WTC11 (cell line): ENCODE data around the gene TLCD1. TPM values are rescaled to one million over a fixed set of nuclear protein-coding genes. Genes with fewer than 3 reads are reported as not detected.
"Not testable (repeated sequence)": the region's sequence is repeated elsewhere in the genome, so short reads cannot be mapped to it uniquely, and the experiment has no call there.

Source experiments
- ATAC-seq: fragments of 200-7000 bp; cut with Tn5 transposase; 2 replicates; pipeline ENCODE4 v1.10.0; 2021; ENCODE audit warnings: mild to moderate bottlenecking, moderate library complexity
- CTCF ChIA-PET: fragments of 300-600 bp; sonication (Branson Sonifier 250); formaldehyde crosslinking; loops from one replicate; lab custom pipeline; 2021; ENCODE audit warnings: antibody characterized with exemption; lab: Charles Lee
- POLR2A ChIA-PET: fragments of 350-600 bp; sonication (Branson Sonifier 250); formaldehyde crosslinking; loops from one replicate; lab custom pipeline; 2021; ENCODE audit warnings: antibody characterized with exemption; lab: Charles Lee
- DNase-seq: peaks from one replicate; pipeline ENCODE4 v3.0.0; 2021; ENCODE audit warnings: low spot score
- H3K27ac Mint-ChIP-seq: 2 replicates; pipeline ENCODE4 v1.8.0; 2021; ENCODE audit warnings: mixed read lengths
- H3K27me3 Mint-ChIP-seq: 2 replicates; pipeline ENCODE4 v1.8.0; 2021; ENCODE audit warnings: low read depth, mild to moderate bottlenecking, moderate library complexity, mixed read lengths
- H3K36me3 Mint-ChIP-seq: 2 replicates; pipeline ENCODE4 v1.8.0; 2021; ENCODE audit warnings: mixed read lengths
- H3K4me1 Mint-ChIP-seq: 2 replicates; pipeline ENCODE4 v1.8.0; 2022; ENCODE audit warnings: mixed read lengths
- H3K4me3 Mint-ChIP-seq: 2 replicates; pipeline ENCODE4 v1.8.0; 2021; ENCODE audit warnings: mild to moderate bottlenecking, moderate library complexity, mixed read lengths
- H3K9me3 Mint-ChIP-seq: 2 replicates; pipeline ENCODE4 v1.8.0; 2021; ENCODE audit warnings: mixed read lengths
- ELF4 ChIP-seq: sonication (generic); formaldehyde crosslinking; IDR thresholded peaks from 2 replicates; pipeline ENCODE4 v1.8.1; 2022; ENCODE audit warnings: low read depth, mild to moderate bottlenecking, moderate library complexity, missing genetic modification reagents
- ETV6 ChIP-seq: sonication (generic); formaldehyde crosslinking; IDR thresholded peaks from 2 replicates; pipeline ENCODE4 v1.8.1; 2022; ENCODE audit warnings: mild to moderate bottlenecking, missing genetic modification reagents
- FOXJ3 ChIP-seq: sonication (generic); formaldehyde crosslinking; IDR thresholded peaks from 2 replicates; pipeline ENCODE4 v1.9.0; 2021; ENCODE audit warnings: missing genetic modification reagents, mild to moderate bottlenecking, borderline replicate concordance
- FOXK1 ChIP-seq: sonication (generic); formaldehyde crosslinking; IDR thresholded peaks from 2 replicates; pipeline ENCODE4 v1.8.0; 2022; ENCODE audit warnings: mild to moderate bottlenecking, moderate library complexity, missing genetic modification reagents
- GTF2I ChIP-seq: fragments of 250-450 bp; sonication (Bioruptor Pico); conservative IDR thresholded peaks from 2 replicates; pipeline ENCODE4 v1.4.0; 2021; ENCODE audit warnings: mild to moderate bottlenecking
- JAZF1 ChIP-seq: fragments of 250-450 bp; sonication (Bioruptor Pico); IDR thresholded peaks from 2 replicates; pipeline ENCODE4 v1.9.0; 2021; ENCODE audit warnings: moderate library complexity, mild to moderate bottlenecking, inconsistent platforms
- NFYB ChIP-seq: sonication (generic); formaldehyde crosslinking; conservative IDR thresholded peaks from 2 replicates; pipeline ENCODE4 v1.8.0; 2022; ENCODE audit warnings: low read depth, missing genetic modification reagents
- NR2C2 ChIP-seq: sonication (generic); formaldehyde crosslinking; IDR thresholded peaks from 2 replicates; pipeline ENCODE4 v1.8.0; 2022; ENCODE audit warnings: mild to moderate bottlenecking, missing genetic modification reagents
- NR3C1 ChIP-seq: sonication (generic); formaldehyde crosslinking; conservative IDR thresholded peaks from 2 replicates; pipeline ENCODE4 v1.8.1; 2023; ENCODE audit warnings: low read depth, mild to moderate bottlenecking, missing genetic modification reagents
- OVOL2 ChIP-seq: fragments of 250-450 bp; sonication (Bioruptor Pico); IDR thresholded peaks from 2 replicates; pipeline ENCODE4 v1.9.0; 2021; ENCODE audit warnings: mild to moderate bottlenecking, borderline replicate concordance
- RELA ChIP-seq: sonication (generic); formaldehyde crosslinking; IDR thresholded peaks from 2 replicates; pipeline ENCODE4 v1.8.1; 2022; ENCODE audit warnings: missing genetic modification reagents, mild to moderate bottlenecking, borderline replicate concordance
- SOX15 ChIP-seq: fragments of 250-450 bp; sonication (Bioruptor Pico); IDR thresholded peaks from 2 replicates; pipeline ENCODE4 v1.9.0; 2021; ENCODE audit warnings: mild to moderate bottlenecking
- TEAD1 ChIP-seq: sonication (generic); formaldehyde crosslinking; IDR thresholded peaks from 2 replicates; pipeline ENCODE4 v1.8.0; 2022; ENCODE audit warnings: mild to moderate bottlenecking, missing genetic modification reagents
- TP53 ChIP-seq: sonication (generic); formaldehyde crosslinking; IDR thresholded peaks from 2 replicates; pipeline ENCODE4 v1.8.1; 2023; ENCODE audit warnings: mild to moderate bottlenecking, missing genetic modification reagents
- total RNA-seq: library from RNA; stranded (reverse); gene quantifications from 3 replicates; pipeline ENCODE4 v1.2.3, GENCODE V29; 2021
- TF ChIP-seq, protein P1 (sequence below): sonication (generic); formaldehyde crosslinking; IDR thresholded peaks from 2 replicates; pipeline ENCODE4 v1.8.1; 2023; ENCODE audit warnings: mild to moderate bottlenecking, missing genetic modification reagents, moderate library complexity
- TF ChIP-seq, protein P2 (sequence below): sonication (generic); formaldehyde crosslinking; IDR thresholded peaks from 2 replicates; pipeline ENCODE4 v1.8.0; 2022; ENCODE audit warnings: mild to moderate bottlenecking, missing genetic modification reagents
- TF ChIP-seq, protein P3 (sequence below): sonication (generic); formaldehyde crosslinking; IDR thresholded peaks from 2 replicates; pipeline ENCODE4 v1.8.1; 2023; ENCODE audit warnings: mild to moderate bottlenecking, missing genetic modification reagents
- TF ChIP-seq, protein P4 (sequence below): fragments of 250-450 bp; sonication (Bioruptor Pico); IDR thresholded peaks from 2 replicates; pipeline ENCODE4 v1.8.0; 2021; ENCODE audit warnings: mild to moderate bottlenecking
- TF ChIP-seq, protein P5 (sequence below): sonication (generic); formaldehyde crosslinking; conservative IDR thresholded peaks from 2 replicates; pipeline ENCODE4 v1.8.1; 2023; ENCODE audit warnings: mild to moderate bottlenecking, low read depth, missing genetic modification reagents, moderate library complexity
- TF ChIP-seq, protein P6 (sequence below): sonication (generic); formaldehyde crosslinking; conservative IDR thresholded peaks from 2 replicates; pipeline ENCODE4 v1.8.1; 2022; ENCODE audit warnings: mild to moderate bottlenecking, missing genetic modification reagents

TLCD1 gene
- total RNA-seq, 1 experiment from 2014 or later = 36.0 TPM

DNA sequence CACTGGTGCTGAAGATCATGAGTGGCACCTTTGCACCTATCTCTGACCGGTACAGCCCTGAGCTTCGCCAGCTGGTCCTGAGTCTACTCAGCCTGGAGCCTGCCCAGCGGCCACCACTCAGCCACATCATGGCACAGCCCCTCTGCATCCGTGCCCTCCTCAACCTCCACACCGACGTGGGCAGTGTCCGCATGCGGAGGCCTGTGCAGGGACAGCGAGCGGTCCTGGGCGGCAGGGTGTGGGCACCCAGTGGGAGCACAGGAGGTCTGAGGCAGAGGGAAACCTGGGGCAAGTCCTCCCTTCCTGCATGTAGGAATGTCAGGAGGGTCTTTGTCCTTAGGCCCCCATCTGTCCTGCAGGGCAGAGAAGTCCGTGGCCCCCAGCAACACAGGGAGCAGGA is 11.3 kb upstream of the TLCD1 start:
- peaks cover 22% of the 10 kb centered on the region for H3K36me3 Mint-ChIP-seq
- no peaks in the 10 kb centered on the region for H3K27me3 Mint-ChIP-seq
- ATAC-seq (no peak), DNase-seq (no peak)
- no peak overlapping the region for H3K4me3 Mint-ChIP-seq
- POLR2A ChIA-PET = interaction anchor here (1.0 kb wide), 1 partner anchor 26 kb away, joined by 4 read pairs; the partner anchor contains the start of gene PROCA1
- CTCF ChIA-PET = no interaction called here
- H3K9me3 Mint-ChIP-seq = no peaks in the 10 kb centered on the region
- H3K4me1 Mint-ChIP-seq = peaks cover 6% of the 10 kb centered on the region
- no peak overlapping the region for H3K27ac Mint-ChIP-seq
- TF ChIP-seq FOXJ3 (CRISPR knock-in tag) (no peak), GTF2I (CRISPR knock-in tag) (no peak), TP53 (CRISPR knock-in tag) (no peak), JAZF1 (no peak), TEAD1 (CRISPR knock-in tag) (no peak), ETV6 (CRISPR knock-in tag) (no peak), ELF4 (CRISPR knock-in tag) (no peak), SOX15 (CRISPR knock-in tag) (no peak), NR2C2 (no peak), RELA (no peak), NR3C1 (no peak), NFYB (no peak)
- TF ChIP-seq, protein P1, sequence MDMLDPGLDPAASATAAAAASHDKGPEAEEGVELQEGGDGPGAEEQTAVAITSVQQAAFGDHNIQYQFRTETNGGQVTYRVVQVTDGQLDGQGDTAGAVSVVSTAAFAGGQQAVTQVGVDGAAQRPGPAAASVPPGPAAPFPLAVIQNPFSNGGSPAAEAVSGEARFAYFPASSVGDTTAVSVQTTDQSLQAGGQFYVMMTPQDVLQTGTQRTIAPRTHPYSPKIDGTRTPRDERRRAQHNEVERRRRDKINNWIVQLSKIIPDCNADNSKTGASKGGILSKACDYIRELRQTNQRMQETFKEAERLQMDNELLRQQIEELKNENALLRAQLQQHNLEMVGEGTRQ (CRISPR knock-in tag) = no peak
- TF ChIP-seq, protein P2, sequence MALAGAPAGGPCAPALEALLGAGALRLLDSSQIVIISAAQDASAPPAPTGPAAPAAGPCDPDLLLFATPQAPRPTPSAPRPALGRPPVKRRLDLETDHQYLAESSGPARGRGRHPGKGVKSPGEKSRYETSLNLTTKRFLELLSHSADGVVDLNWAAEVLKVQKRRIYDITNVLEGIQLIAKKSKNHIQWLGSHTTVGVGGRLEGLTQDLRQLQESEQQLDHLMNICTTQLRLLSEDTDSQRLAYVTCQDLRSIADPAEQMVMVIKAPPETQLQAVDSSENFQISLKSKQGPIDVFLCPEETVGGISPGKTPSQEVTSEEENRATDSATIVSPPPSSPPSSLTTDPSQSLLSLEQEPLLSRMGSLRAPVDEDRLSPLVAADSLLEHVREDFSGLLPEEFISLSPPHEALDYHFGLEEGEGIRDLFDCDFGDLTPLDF (CRISPR knock-in tag) = no peak
- TF ChIP-seq, protein P3, sequence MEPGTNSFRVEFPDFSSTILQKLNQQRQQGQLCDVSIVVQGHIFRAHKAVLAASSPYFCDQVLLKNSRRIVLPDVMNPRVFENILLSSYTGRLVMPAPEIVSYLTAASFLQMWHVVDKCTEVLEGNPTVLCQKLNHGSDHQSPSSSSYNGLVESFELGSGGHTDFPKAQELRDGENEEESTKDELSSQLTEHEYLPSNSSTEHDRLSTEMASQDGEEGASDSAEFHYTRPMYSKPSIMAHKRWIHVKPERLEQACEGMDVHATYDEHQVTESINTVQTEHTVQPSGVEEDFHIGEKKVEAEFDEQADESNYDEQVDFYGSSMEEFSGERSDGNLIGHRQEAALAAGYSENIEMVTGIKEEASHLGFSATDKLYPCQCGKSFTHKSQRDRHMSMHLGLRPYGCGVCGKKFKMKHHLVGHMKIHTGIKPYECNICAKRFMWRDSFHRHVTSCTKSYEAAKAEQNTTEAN (CRISPR knock-in tag) = no peak
- TF ChIP-seq, protein P4, sequence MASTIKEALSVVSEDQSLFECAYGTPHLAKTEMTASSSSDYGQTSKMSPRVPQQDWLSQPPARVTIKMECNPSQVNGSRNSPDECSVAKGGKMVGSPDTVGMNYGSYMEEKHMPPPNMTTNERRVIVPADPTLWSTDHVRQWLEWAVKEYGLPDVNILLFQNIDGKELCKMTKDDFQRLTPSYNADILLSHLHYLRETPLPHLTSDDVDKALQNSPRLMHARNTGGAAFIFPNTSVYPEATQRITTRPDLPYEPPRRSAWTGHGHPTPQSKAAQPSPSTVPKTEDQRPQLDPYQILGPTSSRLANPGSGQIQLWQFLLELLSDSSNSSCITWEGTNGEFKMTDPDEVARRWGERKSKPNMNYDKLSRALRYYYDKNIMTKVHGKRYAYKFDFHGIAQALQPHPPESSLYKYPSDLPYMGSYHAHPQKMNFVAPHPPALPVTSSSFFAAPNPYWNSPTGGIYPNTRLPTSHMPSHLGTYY (CRISPR knock-in tag) = no peak

DNA sequence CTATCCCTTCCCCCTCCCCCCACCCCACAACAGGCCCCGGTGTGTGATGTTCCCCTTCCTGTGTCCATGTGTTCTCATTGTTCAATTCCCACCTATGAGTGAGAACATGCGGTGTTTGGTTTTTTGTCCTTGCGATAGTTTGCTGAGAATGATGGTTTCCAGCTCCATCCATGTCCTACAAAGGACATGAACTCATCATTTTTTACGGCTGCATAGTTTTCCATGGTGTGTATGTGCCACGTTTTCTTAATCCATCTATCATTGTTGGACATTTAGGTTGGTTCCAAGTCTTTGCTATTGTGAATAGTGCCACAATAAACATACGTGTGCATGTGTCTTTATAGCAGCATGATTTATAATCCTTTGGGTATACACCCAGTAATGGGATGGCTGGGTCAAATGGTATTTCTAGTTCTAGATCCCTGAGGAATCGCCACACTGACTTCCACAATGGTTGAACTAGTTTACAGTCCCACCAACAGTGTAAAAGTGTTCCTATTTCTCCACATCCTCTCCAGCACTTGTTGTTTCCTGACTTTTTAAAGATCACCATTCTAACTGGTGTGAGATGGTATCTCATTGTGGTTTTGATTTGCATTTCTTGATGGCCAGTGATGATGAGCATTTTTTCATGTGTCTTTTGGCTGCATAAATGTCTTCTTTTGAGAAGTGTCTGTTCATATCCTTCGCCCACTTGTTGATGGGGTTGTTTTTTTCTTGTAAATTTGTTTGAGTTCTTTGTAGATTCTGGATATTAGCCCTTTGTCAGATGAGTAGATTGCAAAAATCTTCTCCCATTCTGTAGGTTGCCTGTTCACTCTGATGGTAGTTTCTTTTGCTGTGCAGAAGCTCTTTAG is 10.1 kb upstream of the TLCD1 start:
- peaks cover 22% of the 10 kb centered on the region for H3K36me3 Mint-ChIP-seq
- CTCF ChIA-PET = interaction anchor here (1.3 to 12.2 kb wide), 2 partner anchors 9 to 11 kb away, joined by 5 to 541 read pairs; partner anchors contain the start of gene TRAF4
- ATAC-seq, POLR2A ChIA-PET, DNase-seq, H3K27ac Mint-ChIP-seq, H3K9me3 Mint-ChIP-seq, H3K4me1 Mint-ChIP-seq, H3K27me3 Mint-ChIP-seq, H3K4me3 Mint-ChIP-seq: not testable (repeated sequence)

DNA sequence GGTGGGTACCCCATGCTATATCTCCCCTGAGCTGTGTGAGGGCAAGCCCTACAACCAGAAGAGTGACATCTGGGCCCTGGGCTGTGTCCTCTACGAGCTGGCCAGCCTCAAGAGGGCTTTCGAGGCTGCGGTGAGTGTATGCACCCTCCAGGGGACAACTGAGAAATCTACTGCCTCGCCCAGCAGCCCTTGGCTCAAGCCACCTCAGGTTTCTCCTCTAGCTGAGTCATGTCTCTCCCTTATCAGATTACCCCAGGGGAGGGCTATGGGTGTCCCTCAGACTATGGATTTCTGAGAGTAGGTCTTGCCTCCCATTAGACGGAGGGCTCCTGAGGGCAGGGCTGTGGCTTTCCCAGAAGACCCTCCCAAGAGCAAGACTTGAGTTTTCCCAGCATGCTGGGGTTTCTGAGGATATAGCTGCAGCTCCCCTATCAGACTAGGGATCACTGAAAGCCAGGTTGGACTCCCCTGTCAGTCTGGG is 9.2 kb upstream of the TLCD1 start:
- ChIA-PET CTCF (interaction anchor here (1.3 to 12.2 kb wide), 2 partner anchors 8 to 12 kb away, joined by 5 to 541 read pairs; partner anchors contain the start of gene TRAF4), POLR2A (interaction anchor here (0.6 kb wide), 1 partner anchor 10 kb away, joined by 3 read pairs; no protein-coding TSS in a partner anchor)
- Mint-ChIP-seq H3K4me3 (no peak overlapping the region), H3K36me3 (peaks cover 22% of the 10 kb centered on the region), H3K9me3 (no peaks in the 10 kb centered on the region), H3K27ac (no peak overlapping the region), H3K4me1 (no peaks in the 10 kb centered on the region), H3K27me3 (no peaks in the 10 kb centered on the region)
- no peak for ATAC-seq
- DNase-seq = no peak
- TF ChIP-seq, protein P5, sequence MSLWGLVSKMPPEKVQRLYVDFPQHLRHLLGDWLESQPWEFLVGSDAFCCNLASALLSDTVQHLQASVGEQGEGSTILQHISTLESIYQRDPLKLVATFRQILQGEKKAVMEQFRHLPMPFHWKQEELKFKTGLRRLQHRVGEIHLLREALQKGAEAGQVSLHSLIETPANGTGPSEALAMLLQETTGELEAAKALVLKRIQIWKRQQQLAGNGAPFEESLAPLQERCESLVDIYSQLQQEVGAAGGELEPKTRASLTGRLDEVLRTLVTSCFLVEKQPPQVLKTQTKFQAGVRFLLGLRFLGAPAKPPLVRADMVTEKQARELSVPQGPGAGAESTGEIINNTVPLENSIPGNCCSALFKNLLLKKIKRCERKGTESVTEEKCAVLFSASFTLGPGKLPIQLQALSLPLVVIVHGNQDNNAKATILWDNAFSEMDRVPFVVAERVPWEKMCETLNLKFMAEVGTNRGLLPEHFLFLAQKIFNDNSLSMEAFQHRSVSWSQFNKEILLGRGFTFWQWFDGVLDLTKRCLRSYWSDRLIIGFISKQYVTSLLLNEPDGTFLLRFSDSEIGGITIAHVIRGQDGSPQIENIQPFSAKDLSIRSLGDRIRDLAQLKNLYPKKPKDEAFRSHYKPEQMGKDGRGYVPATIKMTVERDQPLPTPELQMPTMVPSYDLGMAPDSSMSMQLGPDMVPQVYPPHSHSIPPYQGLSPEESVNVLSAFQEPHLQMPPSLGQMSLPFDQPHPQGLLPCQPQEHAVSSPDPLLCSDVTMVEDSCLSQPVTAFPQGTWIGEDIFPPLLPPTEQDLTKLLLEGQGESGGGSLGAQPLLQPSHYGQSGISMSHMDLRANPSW (CRISPR knock-in tag) = no peak
- TF ChIP-seq, protein P2 (CRISPR knock-in tag) = no peak
- TF ChIP-seq FOXK1 (CRISPR knock-in tag) (no peak), OVOL2 (CRISPR knock-in tag) (no peak)
- TF ChIP-seq, protein P6, sequence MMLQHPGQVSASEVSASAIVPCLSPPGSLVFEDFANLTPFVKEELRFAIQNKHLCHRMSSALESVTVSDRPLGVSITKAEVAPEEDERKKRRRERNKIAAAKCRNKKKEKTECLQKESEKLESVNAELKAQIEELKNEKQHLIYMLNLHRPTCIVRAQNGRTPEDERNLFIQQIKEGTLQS (CRISPR knock-in tag) = no peak
